ENCODE data around the gene DIPK1B. TPM values are rescaled to one million over a fixed set of nuclear protein-coding genes. Genes with fewer than 3 reads are reported as not detected.

DIPK1B gene
- 3.2 and 29.0 TPM in 2 replicates for total RNA-seq

DNA sequence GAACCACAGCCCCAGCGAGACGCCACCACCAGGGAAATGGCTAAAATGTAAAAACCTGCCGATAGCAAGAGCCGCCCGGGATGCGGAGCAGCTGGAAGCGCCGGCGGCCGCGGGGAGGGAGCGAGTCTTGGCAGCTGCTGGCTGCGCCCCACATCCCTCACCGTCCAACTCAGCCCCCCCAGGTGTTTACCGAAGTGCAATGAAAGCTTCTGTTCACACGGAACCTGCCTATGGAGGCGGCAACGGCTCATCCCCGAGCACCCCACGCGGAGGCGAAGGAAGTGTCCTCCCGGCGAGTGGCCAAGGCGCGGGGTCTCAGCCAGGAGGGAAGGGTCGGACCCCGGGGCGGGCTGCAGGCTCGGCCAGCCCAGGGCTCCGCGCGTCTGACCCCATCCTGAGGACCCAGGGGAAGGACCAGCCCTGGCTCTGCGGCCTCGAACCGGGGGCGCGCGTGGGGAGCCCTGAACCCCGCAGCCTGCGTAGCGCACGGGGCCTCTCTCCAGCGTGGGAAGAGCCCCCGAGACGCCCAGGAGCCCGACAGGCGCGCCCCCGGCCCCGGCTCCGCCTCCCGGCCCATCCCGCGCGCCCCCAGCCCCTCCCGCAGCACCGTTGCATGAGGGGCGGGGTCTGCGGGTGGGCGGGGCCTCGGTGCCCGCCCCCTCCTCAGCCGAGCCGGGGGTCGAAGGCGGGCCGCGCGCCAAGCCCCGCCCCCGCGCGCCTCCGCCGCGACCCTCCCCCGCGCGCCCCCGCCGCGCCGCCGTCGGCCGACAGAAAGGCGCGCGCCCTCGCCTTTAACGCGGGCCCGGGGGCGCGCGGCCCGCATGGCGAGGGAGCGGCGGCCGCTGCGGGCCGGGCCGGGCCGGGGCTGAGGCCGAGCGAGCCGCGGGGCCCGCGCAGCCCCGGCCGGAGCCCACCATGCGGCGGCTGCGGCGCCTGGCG, at the start of gene DIPK1B:
DIPK1B (plus strand) TSS at position 822 of the 939 bp plus-strand sequence; CDS start at position 916, 94 bp downstream.

DNA sequence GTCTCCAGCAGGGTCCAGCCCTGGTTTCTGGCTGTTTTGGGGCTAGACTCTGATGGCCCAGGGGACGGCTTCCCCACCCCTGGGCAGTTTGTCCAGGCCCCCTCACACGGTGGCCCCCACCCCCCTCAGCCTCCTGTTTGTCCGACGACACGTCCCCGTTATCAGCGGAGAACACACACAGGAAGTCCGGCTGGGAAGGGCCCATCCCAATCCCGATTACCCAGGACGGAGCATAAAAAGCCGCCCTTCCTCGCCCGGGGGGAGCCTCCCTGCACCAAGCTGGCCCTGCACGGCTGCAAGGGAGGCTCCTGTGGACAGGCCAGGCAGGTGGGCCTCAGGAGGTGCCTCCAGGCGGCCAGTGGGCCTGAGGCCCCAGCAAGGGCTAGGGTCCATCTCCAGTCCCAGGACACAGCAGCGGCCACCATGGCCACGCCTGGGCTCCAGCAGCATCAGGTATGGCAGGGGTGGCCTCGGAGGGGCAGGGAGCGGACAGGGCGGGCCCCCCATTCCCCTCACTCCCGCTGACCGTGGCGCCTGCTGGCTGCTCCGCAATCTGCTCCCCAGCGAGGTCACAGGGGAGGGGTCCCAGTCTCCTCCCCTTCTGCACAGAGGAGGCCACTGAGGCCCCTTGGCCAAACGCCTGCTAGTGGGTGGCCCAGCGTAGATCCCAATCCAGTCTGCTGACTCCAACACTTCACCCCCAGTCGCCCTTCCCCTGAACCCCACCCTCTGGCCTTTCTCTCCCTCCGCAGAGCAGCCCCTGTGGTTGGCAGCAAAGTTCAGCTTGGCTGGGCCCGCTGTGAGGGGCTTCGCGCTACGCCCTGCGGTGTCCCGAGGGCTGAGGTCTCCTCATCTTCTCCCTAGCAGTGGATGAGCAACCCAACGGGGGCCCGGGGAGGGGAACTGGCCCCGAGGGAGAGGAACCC, 49.5 kb upstream of the DIPK1B start, which contains the start of gene EGFL7:
EGFL7 (plus strand) TSS at position 261 of the 926 bp plus-strand sequence. CDS start 5,367 bp downstream, outside the sequence.

DNA sequence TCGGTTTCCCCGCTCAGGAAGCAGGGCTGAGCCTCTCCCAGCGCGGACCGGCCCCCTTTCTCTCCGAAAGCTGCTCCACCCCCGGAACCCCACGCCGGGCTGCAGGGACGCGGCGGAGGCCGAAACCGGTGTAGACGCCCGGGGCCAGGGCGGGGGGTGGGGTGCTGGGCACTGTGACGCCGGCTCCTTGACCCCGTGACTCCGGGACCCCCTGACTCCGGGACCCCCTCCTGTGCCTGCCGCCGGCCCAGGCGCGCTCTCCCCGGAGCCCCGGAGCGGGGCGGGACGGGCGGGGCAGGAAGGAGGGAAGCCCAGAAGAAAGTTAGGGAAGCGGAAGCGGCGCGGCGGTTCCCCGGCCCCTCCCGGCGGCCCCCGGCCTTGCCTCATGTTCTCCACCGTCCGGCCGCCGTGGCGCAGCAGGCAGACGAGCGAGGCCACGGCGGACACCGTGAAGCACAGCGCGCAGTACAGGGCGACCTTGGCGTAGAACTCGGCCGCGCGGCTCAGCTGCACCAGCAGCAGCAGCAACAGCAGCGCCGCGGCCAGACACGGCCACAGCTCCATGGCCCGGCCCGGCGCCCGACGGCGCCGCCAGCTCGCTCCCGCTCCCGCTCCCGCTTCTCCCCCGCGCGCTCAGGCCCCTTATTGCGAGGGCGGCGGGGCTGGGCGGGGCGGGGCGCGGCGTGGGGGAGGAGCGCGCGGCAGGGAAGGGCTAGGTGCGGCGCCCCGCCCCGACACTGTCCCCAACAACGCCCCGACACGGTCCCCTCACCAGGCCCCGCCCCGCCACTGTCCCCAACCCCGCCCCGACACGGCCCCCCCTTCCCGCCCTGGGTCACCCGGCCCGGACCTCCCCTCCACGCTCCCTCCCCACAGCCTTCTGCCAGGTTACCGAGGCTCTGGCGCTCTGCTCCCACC, 25.3 kb upstream of the DIPK1B start, which contains the start of gene AGPAT2:
AGPAT2 (minus strand) TSS at position 664 of the 918 bp plus-strand sequence; CDS start at position 564, 100 bp downstream.

DNA sequence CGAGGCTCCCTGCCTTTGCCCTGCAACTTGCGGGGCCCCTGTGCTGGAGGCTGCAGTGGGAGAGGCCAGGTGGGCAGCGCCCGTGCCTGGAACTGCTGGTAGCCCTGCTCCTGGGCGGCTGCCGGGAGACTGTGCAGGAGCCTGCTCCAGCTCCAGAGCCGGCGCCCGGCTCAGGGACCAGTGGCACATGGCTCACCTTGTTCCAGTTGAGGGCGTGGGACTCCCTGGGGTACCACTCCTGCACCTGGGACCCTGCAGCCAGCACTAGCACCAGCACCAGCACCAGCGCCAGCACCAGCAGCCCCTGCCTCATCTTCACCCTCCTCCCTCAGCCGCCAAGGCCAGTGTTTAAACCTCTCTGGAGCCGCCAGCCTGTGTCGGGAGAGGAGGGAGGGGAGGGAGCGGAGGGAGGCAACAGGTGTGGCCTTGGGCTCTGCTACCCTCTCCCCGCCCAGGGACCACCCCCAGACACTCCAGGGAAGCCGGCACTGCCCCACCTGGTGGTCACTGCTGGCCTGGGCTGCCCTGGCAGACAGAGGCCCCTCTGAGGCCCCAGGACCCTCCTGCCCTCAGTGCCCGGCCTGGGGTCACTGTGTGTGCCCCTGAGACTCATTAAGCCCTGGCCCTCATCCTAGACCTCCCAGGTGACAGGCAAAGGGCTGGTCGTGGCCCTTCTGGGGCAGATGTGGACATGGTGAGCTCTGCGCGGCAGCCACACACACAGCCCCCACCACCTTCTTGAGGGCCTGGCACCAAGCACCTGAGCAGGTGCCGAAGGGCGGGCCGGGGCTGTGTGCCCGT, 30.4 kb downstream of the DIPK1B start, which contains the start of gene LCN10:
LCN10 (minus strand) TSS at position 350 of the 801 bp plus-strand sequence; CDS start at position 313, 37 bp downstream.

DNA sequence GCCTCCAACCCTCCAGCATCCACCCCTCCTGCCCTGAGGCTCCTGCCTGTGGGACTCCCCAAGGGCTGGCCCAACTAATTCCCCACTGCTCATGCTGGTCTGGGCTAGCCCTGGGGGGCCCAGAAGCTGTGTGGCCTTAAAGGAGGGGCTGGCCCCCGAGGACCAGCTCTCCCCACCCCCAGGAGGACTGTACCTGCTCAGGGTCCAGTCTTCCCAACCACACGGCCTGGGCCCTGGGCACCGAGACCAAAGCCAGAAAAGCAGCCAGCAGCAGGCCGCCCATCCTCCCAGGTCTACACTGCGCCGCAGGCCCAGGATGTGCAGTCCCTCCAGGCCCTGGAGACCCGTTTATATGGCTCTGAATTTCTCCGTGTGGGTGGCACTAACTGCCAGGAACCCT, 35.8 kb downstream of the DIPK1B start, which contains the start of gene LCN6:
LCN6 (minus strand) TSS at position 325 of the 400 bp plus-strand sequence; CDS start at position 283, 42 bp downstream.

DNA sequence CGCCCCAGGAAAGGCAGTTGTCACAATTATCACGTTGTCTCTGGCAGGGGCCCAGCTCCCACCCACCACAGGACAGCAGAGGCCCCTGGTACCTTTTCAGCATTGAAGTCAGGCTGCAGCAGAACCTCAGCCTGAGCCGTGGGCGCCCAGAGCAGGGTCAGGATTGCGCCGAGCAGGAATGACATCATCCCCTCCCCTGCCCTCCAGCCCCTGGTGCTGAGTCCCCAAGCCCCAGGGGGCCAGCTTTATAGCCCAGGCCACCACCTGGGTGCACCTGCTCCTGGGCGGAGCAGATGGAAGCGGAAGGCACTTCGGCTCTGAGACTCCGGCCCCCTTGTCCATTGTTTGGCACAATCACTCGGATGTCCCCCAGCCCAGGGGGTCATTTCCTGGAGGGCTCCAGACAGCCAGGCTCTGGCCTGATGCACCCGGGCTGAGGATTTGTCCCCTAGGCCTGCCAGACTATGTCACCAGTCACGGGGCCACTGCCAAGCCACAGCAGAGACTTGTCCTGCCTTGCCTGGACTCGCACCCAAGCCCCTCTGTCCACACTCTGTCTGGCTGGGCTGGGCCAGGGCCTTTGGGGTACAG, 52.0 kb downstream of the DIPK1B start, which contains the start of gene LCN15:
LCN15 (minus strand) TSS at position 218 of the 591 bp plus-strand sequence; CDS start at position 188, 30 bp downstream.

Other genes starting within 250 kb of the DIPK1B start
- 46.7 and 58.1 TPM in 2 replicates for gene SEC16A, start 229.5 kb upstream of the DIPK1B start, total RNA-seq
- 11.7 and 13.7 TPM in 2 replicates for gene NOTCH1, start 166.5 kb upstream of the DIPK1B start, total RNA-seq
- gene EGFL7, start 49.7 kb upstream of the DIPK1B start, total RNA-seq, result 26.7 and 30.1 TPM in 2 replicates
- gene AGPAT2, start 25.1 kb upstream of the DIPK1B start, total RNA-seq, result 45.6 and 50.7 TPM in 2 replicates
- not detected in 2 replicates for gene LCN10, start 30.4 kb downstream of the DIPK1B start, total RNA-seq
- gene LCN6, start 36.0 kb downstream of the DIPK1B start, total RNA-seq, result not detected in 2 replicates
- gene LCN8, start 45.7 kb downstream of the DIPK1B start, total RNA-seq, result not detected in 2 replicates
- not detected in 2 replicates for gene LCN15, start 51.9 kb downstream of the DIPK1B start, total RNA-seq
- 57.3 and 94.1 TPM in 2 replicates for gene TMEM141, start 78.8 kb downstream of the DIPK1B start, total RNA-seq
- 1.1 TPM in 1 of 2 replicates, not detected in the other for gene CCDC183, start 83.8 kb downstream of the DIPK1B start, total RNA-seq
- gene RABL6, start 95.4 kb downstream of the DIPK1B start, total RNA-seq, result 57.3 and 90.6 TPM in 2 replicates
- 0.52 and 0.88 TPM in 2 replicates for gene AJM1, start 129.9 kb downstream of the DIPK1B start, total RNA-seq
- 101 and 129 TPM in 2 replicates for gene PHPT1, start 136.8 kb downstream of the DIPK1B start, total RNA-seq
- 0.91 and 2.2 TPM in 2 replicates for gene MAMDC4, start 139.8 kb downstream of the DIPK1B start, total RNA-seq
- 305 and 403 TPM in 2 replicates for gene EDF1, start 153.7 kb downstream of the DIPK1B start, total RNA-seq
- gene TRAF2, start 173.9 kb downstream of the DIPK1B start, total RNA-seq, result 8.5 and 11.9 TPM in 2 replicates
- gene FBXW5, start 232.2 kb downstream of the DIPK1B start, total RNA-seq, result 127 and 134 TPM in 2 replicates
- not detected in 2 replicates for gene C8G, start 232.7 kb downstream of the DIPK1B start, total RNA-seq
- gene LCN12, start 239.7 kb downstream of the DIPK1B start, total RNA-seq, result not detected in 2 replicates